Liver (tissue), 9 donors: ENCODE data around the gene BOLL. TPM values are rescaled to one million over a fixed set of nuclear protein-coding genes. Genes with fewer than 3 reads are reported as not detected.
"Not testable (repeated sequence)": the region's sequence is repeated elsewhere in the genome, so short reads cannot be mapped to it uniquely, and the experiment has no call there.

ENCODE experiments used
- DNase-seq: peaks from one replicate; pipeline ENCODE4 v3.0.0-alpha.2; 2017; ENCODE audit warnings: low spot score
- H3K27ac ChIP-seq, 2 donors: one replicate each; pipeline ENCODE4 v1.7.0; 2013; ENCODE audit warnings: inconsistent platforms in 2 of 2, low read length in 2 of 2, control low read depth in 1 of 2, low read depth in 1 of 2, mild to moderate bottlenecking in 1 of 2
- H3K27me3 ChIP-seq, 4 donors: one replicate each; pipeline versions ENCODE4 v1.6.1 to v1.7.0; 2013; ENCODE audit warnings: low read length in 3 of 4, inconsistent platforms in 1 of 4, mild to moderate bottlenecking in 1 of 4, moderate library complexity in 1 of 4; ENCODE audit not compliant: control insufficient read depth in 4 of 4, insufficient read depth in 4 of 4
- H3K36me3 ChIP-seq, 4 donors: one replicate each; pipeline versions ENCODE4 v1.6.1 to v1.7.0; 2013; ENCODE audit warnings: low read length in 3 of 4, mild to moderate bottlenecking in 3 of 4, low read depth in 1 of 4, moderate library complexity in 1 of 4; ENCODE audit not compliant: control insufficient read depth in 4 of 4, insufficient read depth in 3 of 4
- H3K4me1 ChIP-seq, 4 donors: one replicate each; pipeline versions ENCODE4 v1.6.1 to v1.7.0; 2013; ENCODE audit warnings: low read length in 3 of 4, mild to moderate bottlenecking in 3 of 4, moderate library complexity in 1 of 4; ENCODE audit not compliant: control insufficient read depth in 4 of 4, insufficient read depth in 4 of 4
- H3K4me3 ChIP-seq, 3 donors: one replicate each; pipeline versions ENCODE4 v1.6.1 to v1.7.0; 2013; ENCODE audit warnings: low read length in 3 of 3, control low read depth in 1 of 3, low read depth in 1 of 3, mild to moderate bottlenecking in 1 of 3
- H3K9ac ChIP-seq, 2 donors: one replicate each; pipeline ENCODE4 v1.7.0; 2013; ENCODE audit warnings: low read length in 2 of 2, mild to moderate bottlenecking in 2 of 2, moderate library complexity in 2 of 2, control low read depth in 1 of 2, low read depth in 1 of 2
- H3K9me3 ChIP-seq, 4 donors: one replicate each; pipeline versions ENCODE4 v1.6.1 to v1.7.0; 2013; ENCODE audit warnings: low read length in 3 of 4; ENCODE audit not compliant: control insufficient read depth in 4 of 4
- CTCF ChIP-seq: fragments of 150-350 bp; IDR thresholded peaks from 2 replicates; pipeline ENCODE4 v1.5.1; 2017; ENCODE audit warnings: improper control_type of control experiment, low read depth, low read length; ENCODE audit not compliant: missing input control
- EGR1 ChIP-seq, 2 donors: IDR thresholded peaks; 2 replicates each; pipeline ENCODE4 v1.6.1; 2016 to 2018; ENCODE audit warnings: antibody characterized with exemption in 2 of 2, low read depth in 2 of 2
- FOXA1 ChIP-seq: IDR thresholded peaks from 2 replicates; pipeline ENCODE4 v1.6.1; 2016; ENCODE audit warnings: antibody characterized with exemption
- FOXA2 ChIP-seq: IDR thresholded peaks from 2 replicates; pipeline ENCODE4 v1.6.1; 2016; ENCODE audit warnings: antibody characterized with exemption
- GABPA ChIP-seq, 2 donors: IDR thresholded peaks in 1 of 2; conservative IDR thresholded peaks in 1 of 2; 2 replicates each; pipeline ENCODE4 v1.6.1; 2016; ENCODE audit warnings: antibody characterized with exemption in 2 of 2, mild to moderate bottlenecking in 1 of 2, moderate library complexity in 1 of 2
- HNF4G ChIP-seq: IDR thresholded peaks from 2 replicates; pipeline ENCODE4 v1.6.1; 2016; ENCODE audit warnings: antibody characterized with exemption
- JUND ChIP-seq, 2 donors: IDR thresholded peaks; 2 replicates each; pipeline ENCODE4 v1.6.1; 2016; ENCODE audit warnings: antibody characterized with exemption in 2 of 2
- NR2F2 ChIP-seq: IDR thresholded peaks from 2 replicates; pipeline ENCODE4 v1.6.1; 2016; ENCODE audit warnings: antibody characterized with exemption
- RAD21 ChIP-seq, 2 donors: IDR thresholded peaks; 2 replicates each; pipeline ENCODE4 v1.6.1; 2016; ENCODE audit warnings: antibody characterized with exemption in 2 of 2, mild to moderate bottlenecking in 2 of 2
- RXRA ChIP-seq, 2 donors: IDR thresholded peaks; 2 replicates each; pipeline ENCODE4 v1.6.1; 2017 to 2018; ENCODE audit warnings: antibody characterized with exemption in 2 of 2, mild to moderate bottlenecking in 1 of 2
- SP1 ChIP-seq: IDR thresholded peaks from 2 replicates; pipeline ENCODE4 v1.6.1; 2018; ENCODE audit warnings: antibody characterized with exemption, mild to moderate bottlenecking
- TAF1 ChIP-seq: conservative IDR thresholded peaks from 2 replicates; pipeline ENCODE4 v1.6.1; 2016; ENCODE audit warnings: antibody characterized with exemption, mild to moderate bottlenecking
- YY1 ChIP-seq: IDR thresholded peaks from 2 replicates; pipeline ENCODE4 v1.6.1; 2016; ENCODE audit warnings: antibody characterized with exemption, mild to moderate bottlenecking
- ZBTB33 ChIP-seq: IDR thresholded peaks from 2 replicates; pipeline ENCODE4 v1.6.1; 2016; ENCODE audit warnings: antibody characterized with exemption
- WGBS: extraction: QIAGEN DNeasy Blood & Tissue Kit; methylation state at CpG from one replicate; pipeline ENCODE4 v1.1.7; 2013; 5-methylcytosine and 5-hydroxymethylcytosine counted together
- polyA plus RNA-seq, 2 donors: library from polyadenylated mRNA; stranded (reverse) in 1 of 2; unstranded in 1 of 2; fragments of 200-250 nt in 1 of 2; fragments of >200 nt in 1 of 2; fragmentation: Nextera tagmentation in 1 of 2; extraction: Ambion mirVana in 1 of 2; gene quantifications; one replicate each; pipeline versions ENCODE4 v1.2.1 to v1.2.3, GENCODE V29; 2013 to 2015
- total RNA-seq, 2 donors: library from RNA; depleted of rRNA; stranded (reverse); fragments of >200 nt; gene quantifications; one replicate each; pipeline ENCODE4 v1.2.3, GENCODE V29; 2014
- TF ChIP-seq, protein P1 (sequence below): IDR thresholded peaks from 2 replicates; pipeline ENCODE4 v1.6.1; 2016; ENCODE audit warnings: antibody characterized with exemption
- TF ChIP-seq, protein P2 (sequence below): IDR thresholded peaks from 2 replicates; pipeline ENCODE4 v1.6.1; 2016; ENCODE audit warnings: antibody characterized with exemption
- donor health status: healthy.
- donor health status: healthy.
- donor health status: healthy.
- donor health status: healthy.
- donor health status: healthy.

The BOLL gene
- total and polyA plus RNA-seq, 4 donors: not detected

- not testable (repeated sequence) for H3K27me3 ChIP-seq, H3K4me1 ChIP-seq, DNase-seq, H3K36me3 ChIP-seq, H3K9me3 ChIP-seq, H3K27ac ChIP-seq, H3K9ac ChIP-seq, H3K4me3 ChIP-seq
- WGBS: 97% methylated on average over 25 of the region's 30 CpGs
Measured at GRCh38 chr2:197695971-197696370, 89.1 kb downstream of the BOLL start.

DNA sequence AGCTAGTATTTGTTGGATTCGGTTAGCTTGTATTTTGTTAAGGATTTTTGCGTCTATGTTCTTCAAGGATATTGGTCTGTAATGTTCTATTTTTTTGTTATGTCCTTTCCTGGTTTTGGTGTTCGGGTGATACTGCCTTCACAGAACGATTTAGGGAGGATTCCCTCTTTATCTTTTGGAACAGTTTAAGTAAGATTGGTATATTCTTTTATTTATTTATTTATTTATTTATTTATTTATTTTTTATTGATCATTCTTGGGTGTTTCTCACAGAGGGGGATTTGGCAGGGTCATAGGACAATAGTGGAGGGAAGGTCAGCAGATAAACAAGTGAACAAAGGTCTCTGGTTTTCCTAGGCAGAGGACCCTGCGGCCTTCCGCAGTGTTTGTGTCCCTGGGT, 89.9 kb downstream of the BOLL start:
- not testable (repeated sequence) for DNase-seq, H3K4me1 ChIP-seq, H3K9ac ChIP-seq, H3K27ac ChIP-seq, H3K27me3 ChIP-seq, H3K9me3 ChIP-seq, H3K4me3 ChIP-seq, H3K36me3 ChIP-seq
- WGBS: 94% methylated on average over 4 of the region's 6 CpGs

DNA sequence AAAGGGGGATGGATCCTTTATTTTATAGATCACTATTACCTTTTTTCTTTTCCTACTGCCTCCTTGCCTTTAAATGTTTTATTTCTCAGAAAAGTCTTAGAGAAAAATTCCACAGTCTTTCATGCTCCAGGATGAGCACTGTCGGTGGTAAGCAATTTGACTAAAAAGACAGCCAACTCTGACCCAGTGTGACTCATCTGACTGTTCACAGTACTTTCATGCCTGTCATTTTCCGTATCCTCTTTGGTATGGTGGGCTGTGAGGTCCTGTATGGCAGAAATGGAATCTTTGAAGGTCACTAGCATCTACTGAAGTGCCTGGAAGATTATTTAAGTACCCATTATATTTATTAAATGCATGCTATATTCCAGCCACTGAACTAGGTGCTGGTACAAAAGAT, 107.6 kb downstream of the BOLL start:
- no peaks in the 10 kb centered on the region for H3K36me3 ChIP-seq
- WGBS: 79% methylated on average over 2 of the region's 2 CpGs

GRCh38 chr2:197677056-197677455, 108.1 kb downstream of the BOLL start:
- no peak overlapping the region for H3K4me3 ChIP-seq
- no peaks in the 10 kb centered on the region for H3K27me3 ChIP-seq
- no peaks in the 10 kb centered on the region for H3K9me3 ChIP-seq
- no peak overlapping the region for H3K27ac ChIP-seq
- H3K9ac ChIP-seq: no peak overlapping the region
- WGBS: 80% methylated on average over 3 of the region's 3 CpGs
- no peak for DNase-seq
- H3K36me3 ChIP-seq: no peaks in the 10 kb centered on the region
- peaks cover 0 to 1% (median 0%) of the 10 kb centered on the region in 4 donors for H3K4me1 ChIP-seq
- no peak for TF ChIP-seq YY1
- no peak for TF ChIP-seq NR2F2
- TF ChIP-seq SP1: no peak
- TF ChIP-seq, protein P1, sequence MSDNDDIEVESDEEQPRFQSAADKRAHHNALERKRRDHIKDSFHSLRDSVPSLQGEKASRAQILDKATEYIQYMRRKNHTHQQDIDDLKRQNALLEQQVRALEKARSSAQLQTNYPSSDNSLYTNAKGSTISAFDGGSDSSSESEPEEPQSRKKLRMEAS: no peak
- TF ChIP-seq, protein P2, sequence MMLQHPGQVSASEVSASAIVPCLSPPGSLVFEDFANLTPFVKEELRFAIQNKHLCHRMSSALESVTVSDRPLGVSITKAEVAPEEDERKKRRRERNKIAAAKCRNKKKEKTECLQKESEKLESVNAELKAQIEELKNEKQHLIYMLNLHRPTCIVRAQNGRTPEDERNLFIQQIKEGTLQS: no peak
- TF ChIP-seq CTCF: no peak
- no peak for TF ChIP-seq TAF1
- TF ChIP-seq RXRA (IDR thresholded peaks at IDR 0.05): no peak
- TF ChIP-seq GABPA (IDR thresholded peaks at IDR 0.05 in 1 of 2, conservative IDR thresholded peaks at IDR 0.05 in 1 of 2): no peak
- TF ChIP-seq RAD21 (IDR thresholded peaks at IDR 0.05): no peak
- no peak for TF ChIP-seq ZBTB33
- TF ChIP-seq FOXA2: no peak
- TF ChIP-seq HNF4G: no peak

More for the DNA sequence above, 107.6 kb downstream of the BOLL start:
- Histone ChIP-seq H3K4me1 (peaks cover 0 to 1% (median 0%) of the 10 kb centered on the region in 4 donors), H3K27me3 (no peaks in the 10 kb centered on the region), H3K9ac (no peak overlapping the region), H3K9me3 (no peaks in the 10 kb centered on the region), H3K4me3 (no peak overlapping the region), H3K27ac (no peak overlapping the region)
- DNase-seq: no peak
- TF ChIP-seq JUND (IDR thresholded peaks at IDR 0.05): no peak
- TF ChIP-seq, protein P1: no peak
- no peak for TF ChIP-seq TAF1
- no peak for TF ChIP-seq YY1
- no peak for TF ChIP-seq ZBTB33
- TF ChIP-seq EGR1 (IDR thresholded peaks at IDR 0.05; ENCODE audit: low read depth in 2 of 2): no peak
- TF ChIP-seq RAD21 (IDR thresholded peaks at IDR 0.05): no peak
- TF ChIP-seq FOXA1: no peak
- TF ChIP-seq FOXA2: no peak
